ENCODE data around the gene ZNG1C.
"Not testable (repeated sequence)": the region's sequence is repeated elsewhere in the genome, so short reads cannot be mapped to it uniquely, and the experiment has no call there.

ZNG1C gene

DNA sequence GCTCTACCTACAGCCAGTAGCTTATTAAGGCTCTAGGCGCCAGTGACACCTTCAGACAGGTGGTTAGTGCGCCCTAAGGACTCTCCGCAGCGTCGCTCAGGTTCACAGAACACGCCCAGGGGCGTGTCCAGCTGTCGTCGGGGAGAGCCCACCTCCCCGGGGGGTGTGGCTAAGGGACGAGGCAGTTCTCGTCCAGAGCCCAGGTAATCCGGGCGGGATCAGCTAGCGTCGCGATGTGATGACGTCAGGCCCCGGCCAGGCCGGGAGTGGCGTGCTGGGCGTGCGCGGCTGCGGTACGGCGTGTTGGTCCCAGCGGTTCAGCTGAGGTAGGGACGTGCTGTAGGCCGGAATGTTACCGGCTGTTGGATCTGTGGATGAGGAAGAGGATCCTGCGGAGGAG lies at the start of gene ZNG1C:
Gene ZNG1C, plus strand, starts transcription at position 301 of the 400 bp plus-strand sequence. Its CDS starts 49 bp downstream, at position 350.
- TF ChIP-seq, protein P1, sequence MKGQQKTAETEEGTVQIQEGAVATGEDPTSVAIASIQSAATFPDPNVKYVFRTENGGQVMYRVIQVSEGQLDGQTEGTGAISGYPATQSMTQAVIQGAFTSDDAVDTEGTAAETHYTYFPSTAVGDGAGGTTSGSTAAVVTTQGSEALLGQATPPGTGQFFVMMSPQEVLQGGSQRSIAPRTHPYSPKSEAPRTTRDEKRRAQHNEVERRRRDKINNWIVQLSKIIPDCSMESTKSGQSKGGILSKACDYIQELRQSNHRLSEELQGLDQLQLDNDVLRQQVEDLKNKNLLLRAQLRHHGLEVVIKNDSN (IDR thresholded peaks at IDR 0.05) = not testable (repeated sequence)
- TF ChIP-seq YY1, RAD21 (IDR thresholded peaks at IDR 0.05; ENCODE audit: low read depth): not testable (repeated sequence)

GRCh38 chr9:68302567-68302966 lies 60.8 kb downstream of the ZNG1C start, which contains the start of gene FOXD4L3:
FOXD4L3 (plus strand) TSS chr9:68302867; CDS start chr9:68302952, 85 bp downstream.
- TF ChIP-seq TAF1, CREB1 (IDR thresholded peaks at IDR 0.05; ENCODE audit: low read depth): not testable (repeated sequence)
- TF ChIP-seq, protein P2, sequence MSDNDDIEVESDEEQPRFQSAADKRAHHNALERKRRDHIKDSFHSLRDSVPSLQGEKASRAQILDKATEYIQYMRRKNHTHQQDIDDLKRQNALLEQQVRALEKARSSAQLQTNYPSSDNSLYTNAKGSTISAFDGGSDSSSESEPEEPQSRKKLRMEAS (IDR thresholded peaks at IDR 0.05) = not testable (repeated sequence)

Measured in Ishikawa (cell line).